AG04449 (cell line): ENCODE results near the gene APOA4.

Experiments used
- CTCF ChIA-PET: fragments of 350-600 bp; formaldehyde crosslinking; extraction: SDS; loops from one replicate; lab custom pipeline; 2021; ENCODE audit warnings: antibody characterized with exemption; lab: Yijun Ruan, JAX
- POLR2A ChIA-PET: fragments of 400-600, 350-600 bp; formaldehyde crosslinking; extraction: SDS; loops from one replicate; lab custom pipeline; 2020; ENCODE audit warnings: antibody characterized with exemption, inconsistent platforms; lab: Yijun Ruan, JAX
- DNase-seq: peaks from one replicate; pipeline ENCODE4 v3.0.0-alpha.2; 2010; ENCODE audit warnings: low read depth, low spot score
- H3K4me3 ChIP-seq: 2 replicates; pipeline ENCODE4 v1.5.1; 2011; ENCODE audit warnings: low read depth, mild to moderate bottlenecking, control low read depth, low read length
- CTCF ChIP-seq: IDR thresholded peaks from one replicate; pipeline ENCODE4 v1.5.1; 2011; ENCODE audit warnings: mild to moderate bottlenecking, moderate library complexity, low read length, control low read depth, inconsistent platforms; ENCODE audit not compliant: insufficient read depth; ENCODE audit errors: missing control alignments

The APOA4 gene

GRCh38 chr11:116797816-116798215, 25.3 kb downstream of the APOA4 start:
- DNase-seq = no peak
- CTCF ChIA-PET = interaction anchor here (1.8 kb wide), 1 partner anchor 38 kb away, joined by 6 read pairs; no protein-coding TSS in a partner anchor
- POLR2A ChIA-PET = no interaction called here
- no peak overlapping the region for H3K4me3 ChIP-seq
- no peak for TF ChIP-seq CTCF

- ChIA-PET POLR2A (no interaction called here), CTCF (interaction anchor here (1.0 to 12.3 kb wide), 3 partner anchors 10 to 306 kb away, joined by 5 to 472 read pairs (median 120); partner anchors contain the start of genes APOA1 and SIK3)
- no peak for DNase-seq
- no peak overlapping the region for H3K4me3 ChIP-seq
- no peak for TF ChIP-seq CTCF
These were observed 26.6 kb downstream of the APOA4 start for GRCh38 chr11:116796548-116796947.

GRCh38 chr11:116794851-116795250, 28.3 kb downstream of the APOA4 start:
- POLR2A ChIA-PET = no interaction called here
- CTCF ChIA-PET = interaction anchor here (1.3 to 12.3 kb wide), 5 partner anchors 40 to 433 kb away, joined by 4 to 472 read pairs (median 119); partner anchors contain the start of genes APOA1, PCSK7 and SIK3
- TF ChIP-seq CTCF = no peak
- no peak for DNase-seq
- no peak overlapping the region for H3K4me3 ChIP-seq

GRCh38 chr11:116793772-116794097, 29.4 kb downstream of the APOA4 start:
- no peak overlapping the region for H3K4me3 ChIP-seq
- ChIA-PET CTCF (interaction anchor here (0.7 to 12.3 kb wide), 9 partner anchors 14 to 434 kb away, joined by 3 to 472 read pairs (median 20); partner anchors contain the start of genes APOA1, PCSK7 and SIK3), POLR2A (no interaction called here)
- no peak for DNase-seq
- TF ChIP-seq CTCF = no peak

GRCh38 chr11:116792869-116793771, 30.0 kb downstream of the APOA4 start:
- no peak overlapping the region for H3K4me3 ChIP-seq
- no peak for DNase-seq
- no peak for TF ChIP-seq CTCF
- POLR2A ChIA-PET = no interaction called here
- CTCF ChIA-PET = interaction anchor here (0.7 to 12.3 kb wide), 17 partner anchors 10 to 435 kb away, joined by 3 to 472 read pairs (median 13); partner anchors contain the start of genes APOA1, PCSK7 and SIK3

- ChIA-PET POLR2A (no interaction called here), CTCF (interaction anchor here (0.9 to 12.3 kb wide), 24 partner anchors 8 to 436 kb away, joined by 3 to 472 read pairs (median 12); partner anchors contain the start of genes APOA1, PCSK7 and SIK3)
- no peak for DNase-seq
- no peak overlapping the region for H3K4me3 ChIP-seq
- TF ChIP-seq CTCF = no peak
These were observed 30.8 kb downstream of the APOA4 start for GRCh38 chr11:116792144-116792868.
